ENCODE results near the gene RUNDC3A. TPM values are rescaled to one million over a fixed set of nuclear protein-coding genes. Genes with fewer than 3 reads are reported as not detected.

The RUNDC3A gene
- total and polyA plus RNA-seq, 2 of the 13 experiments (the other 11 are each of a cell fraction or from before 2014, with no cell fraction given), result 0.25 TPM; not detected in 1

GRCh38 chr17:44308320-44308818, at the start of gene RUNDC3A (continued):
- TF ChIP-seq ZBTB26 (CRISPR knock-in tag; IDR thresholded peaks at IDR 0.05; ENCODE audit: borderline replicate concordance) (peak; percentile 70; the same call in 1 of the 2 replicates), ZBTB49 (CRISPR knock-in tag; IDR thresholded peaks at IDR 0.05; ENCODE audit: borderline replicate concordance) (peak; percentile 69; the same call in 1 of the 2 replicates), SYNCRIP (IDR thresholded peaks at IDR 0.05; ENCODE audit: insufficient read depth, low read depth, low read length) (no peak), ZNF598 (CRISPR knock-in tag; IDR thresholded peaks at IDR 0.05; ENCODE audit: borderline replicate concordance) (no peak), SIN3A (IDR thresholded peaks at IDR 0.05; ENCODE audit: borderline replicate concordance, low read depth, low read length) (peak; percentile 88; the same call in 1 of the 2 replicates), ZNF713 (CRISPR knock-in tag; IDR thresholded peaks at IDR 0.05) (no peak), ZNF160 (CRISPR knock-in tag; IDR thresholded peaks at IDR 0.05) (peak; percentile 88), RBAK (CRISPR knock-in tag; IDR thresholded peaks at IDR 0.05) (no peak), ZHX2 (IDR thresholded peaks at IDR 0.05; ENCODE audit: low read depth) (no peak), ZHX2 (CRISPR knock-in tag; IDR thresholded peaks at IDR 0.05; ENCODE audit: borderline replicate concordance) (peak; percentile 88), DNMT3B (CRISPR knock-in tag; conservative IDR thresholded peaks at IDR 0.05) (no peak), ZNF768 (CRISPR knock-in tag; IDR thresholded peaks at IDR 0.05) (peak; percentile 73; the same call in 1 of the 2 replicates), NR2F6 (IDR thresholded peaks at IDR 0.05) (no peak), NR2F6 (CRISPR knock-in tag; IDR thresholded peaks at IDR 0.05) (peak; percentile 36; the same call in 1 of the 2 replicates), AGO1 (IDR thresholded peaks at IDR 0.05; ENCODE audit: low read depth, low read length, poor library complexity, severe bottlenecking) (no peak), MAF1 (CRISPR knock-in tag; IDR thresholded peaks at IDR 0.05; ENCODE audit: borderline replicate concordance) (peak; percentile 91), ZC3H4 (CRISPR knock-in tag; IDR thresholded peaks at IDR 0.05; ENCODE audit: borderline replicate concordance) (no peak; the same call in 1 of the 2 replicates), ZNF644 (CRISPR knock-in tag; IDR thresholded peaks at IDR 0.05; ENCODE audit: low read depth) (peak; percentile 44; the same call in 1 of the 2 replicates), HNRNPH1 (optimal IDR thresholded peaks at IDR 0.05; ENCODE audit: low read depth, low read length) (no peak), ZNF776 (CRISPR knock-in tag; IDR thresholded peaks at IDR 0.05) (0 out of 2 replicates have a peak, but pooled peaks have one; percentile 27)
- TF ChIP-seq, protein P1, sequence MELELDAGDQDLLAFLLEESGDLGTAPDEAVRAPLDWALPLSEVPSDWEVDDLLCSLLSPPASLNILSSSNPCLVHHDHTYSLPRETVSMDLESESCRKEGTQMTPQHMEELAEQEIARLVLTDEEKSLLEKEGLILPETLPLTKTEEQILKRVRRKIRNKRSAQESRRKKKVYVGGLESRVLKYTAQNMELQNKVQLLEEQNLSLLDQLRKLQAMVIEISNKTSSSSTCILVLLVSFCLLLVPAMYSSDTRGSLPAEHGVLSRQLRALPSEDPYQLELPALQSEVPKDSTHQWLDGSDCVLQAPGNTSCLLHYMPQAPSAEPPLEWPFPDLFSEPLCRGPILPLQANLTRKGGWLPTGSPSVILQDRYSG (CRISPR knock-in tag; IDR thresholded peaks at IDR 0.05), result 0 out of 2 replicates have a peak, but pooled peaks have one; percentile 64
